ENCODE measurements around the gene MOBP. TPM values are rescaled to one million over a fixed set of nuclear protein-coding genes. Genes with fewer than 3 reads are reported as not detected.

The MOBP gene
- total RNA-seq, 1 donor from 2014 or later, result 0.13 TPM

- no peaks in the 10 kb centered on the region for H3K9me3 Mint-ChIP-seq
- intact Hi-C loops (cut with micrococcal nuclease), result no loop called here
- H3K36me3 Mint-ChIP-seq (ENCODE audit: low read depth), result no peaks in the 10 kb centered on the region
- TF ChIP-seq CTCF (IDR thresholded peaks at IDR 0.05), result no peak
- DNase-seq (no peak), ATAC-seq (ENCODE audit: low read depth) (no peak)
- H3K4me3 Mint-ChIP-seq, result no peak overlapping the region
- H3K27me3 Mint-ChIP-seq, result peaks cover 32% of the 10 kb centered on the region
- H3K4me1 Mint-ChIP-seq, result no peaks in the 10 kb centered on the region
- ChIA-PET CTCF (no interaction called here), POLR2A (no interaction called here)
- no peak overlapping the region for H3K27ac Mint-ChIP-seq
Observed at GRCh38 chr3:39501059-39501458, 33.6 kb downstream of the MOBP start.

- ChIA-PET POLR2A (no interaction called here), CTCF (no interaction called here)
- no peaks in the 10 kb centered on the region for H3K9me3 Mint-ChIP-seq
- TF ChIP-seq CTCF (IDR thresholded peaks at IDR 0.05), result no peak
- ATAC-seq (ENCODE audit: low read depth) (no peak), DNase-seq (no peak)
- H3K27ac Mint-ChIP-seq, result no peak overlapping the region
- no peaks in the 10 kb centered on the region for H3K36me3 Mint-ChIP-seq (ENCODE audit: low read depth)
- H3K27me3 Mint-ChIP-seq, result peaks cover 32% of the 10 kb centered on the region
- no peaks in the 10 kb centered on the region for H3K4me1 Mint-ChIP-seq
- intact Hi-C loops (cut with micrococcal nuclease), result no loop called here
- H3K4me3 Mint-ChIP-seq, result no peak overlapping the region
Observed at GRCh38 chr3:39501968-39502837, 34.7 kb downstream of the MOBP start.

- peaks cover 32% of the 10 kb centered on the region for H3K27me3 Mint-ChIP-seq
- no peak overlapping the region for H3K4me3 Mint-ChIP-seq
- intact Hi-C loops (cut with micrococcal nuclease), result no loop called here
- H3K27ac Mint-ChIP-seq, result no peak overlapping the region
- no peaks in the 10 kb centered on the region for H3K36me3 Mint-ChIP-seq (ENCODE audit: low read depth)
- ATAC-seq (ENCODE audit: low read depth), result no peak
- DNase-seq, result no peak
- no peaks in the 10 kb centered on the region for H3K4me1 Mint-ChIP-seq
- ChIA-PET POLR2A (no interaction called here), CTCF (no interaction called here)
- no peak for TF ChIP-seq CTCF (IDR thresholded peaks at IDR 0.05)
- no peaks in the 10 kb centered on the region for H3K9me3 Mint-ChIP-seq
Observed at GRCh38 chr3:39502838-39503145, 35.3 kb downstream of the MOBP start.

GRCh38 chr3:39505866-39506742 is 38.6 kb downstream of the MOBP start:
- no peak for ATAC-seq (ENCODE audit: low read depth)
- intact Hi-C loops (cut with micrococcal nuclease), result no loop called here
- no peak for DNase-seq
- no peaks in the 10 kb centered on the region for H3K9me3 Mint-ChIP-seq
- no peak overlapping the region for H3K27ac Mint-ChIP-seq
- TF ChIP-seq CTCF (IDR thresholded peaks at IDR 0.05), result no peak
- ChIA-PET CTCF (no interaction called here), POLR2A (no interaction called here)
- H3K27me3 Mint-ChIP-seq, result peaks cover 21% of the 10 kb centered on the region
- no peaks in the 10 kb centered on the region for H3K36me3 Mint-ChIP-seq (ENCODE audit: low read depth)
- no peaks in the 10 kb centered on the region for H3K4me1 Mint-ChIP-seq
- no peak overlapping the region for H3K4me3 Mint-ChIP-seq

GRCh38 chr3:39506863-39507262 is 39.4 kb downstream of the MOBP start:
- no peak for TF ChIP-seq CTCF (IDR thresholded peaks at IDR 0.05)
- Mint-ChIP-seq H3K36me3 (ENCODE audit: low read depth) (no peaks in the 10 kb centered on the region), H3K27ac (no peak overlapping the region), H3K27me3 (peaks cover 18% of the 10 kb centered on the region), H3K4me1 (no peaks in the 10 kb centered on the region), H3K9me3 (no peaks in the 10 kb centered on the region), H3K4me3 (no peak overlapping the region)
- ChIA-PET CTCF (no interaction called here), POLR2A (no interaction called here)
- intact Hi-C loops (cut with micrococcal nuclease), result no loop called here
- DNase-seq (no peak), ATAC-seq (ENCODE audit: low read depth) (no peak)

All from activated B cell treated with CpG ODN at 0.5 μM for 24 hours (primary cell).